H4 (cell line): ENCODE results near the gene DTD1. TPM values are rescaled to one million over a fixed set of nuclear protein-coding genes. Genes with fewer than 3 reads are reported as not detected.

Source experiments
- DNase-seq: peaks from one replicate; pipeline ENCODE4 v3.0.0-alpha.2; 2015; ENCODE audit warnings: low spot score
- total RNA-seq: library from RNA; depleted of rRNA; stranded (reverse); fragments of >200 nt; shearing (Covaris generic); gene quantifications from 2 replicates; pipeline ENCODE4 v1.2.3, GENCODE V29; 2014

The DTD1 gene
- total RNA-seq, 1 experiment from 2014 or later: 78.0 TPM

- no peak for DNase-seq
Observed at GRCh38 chr20:18662279-18663040, 74.6 kb downstream of the DTD1 start.

GRCh38 chr20:18663932-18664331, 76.1 kb downstream of the DTD1 start:
- DNase-seq: no peak

GRCh38 chr20:18665135-18665534, 77.3 kb downstream of the DTD1 start:
- DNase-seq: no peak

GRCh38 chr20:18666803-18667415, 79.1 kb downstream of the DTD1 start:
- DNase-seq: no peak

GRCh38 chr20:18669241-18670019, 81.6 kb downstream of the DTD1 start:
- DNase-seq: no peak

GRCh38 chr20:18671203-18671710, 83.4 kb downstream of the DTD1 start:
- no peak for DNase-seq

GRCh38 chr20:18672834-18673233, 85.0 kb downstream of the DTD1 start:
- no peak for DNase-seq

GRCh38 chr20:18676396-18676795, 88.5 kb downstream of the DTD1 start:
- no peak for DNase-seq

- no peak for DNase-seq
Observed at GRCh38 chr20:18677126-18677525, 89.3 kb downstream of the DTD1 start.

GRCh38 chr20:18678549-18679419, 90.9 kb downstream of the DTD1 start:
- no peak for DNase-seq

- no peak for DNase-seq
Observed at GRCh38 chr20:18683839-18684238, 96.0 kb downstream of the DTD1 start.

- no peak for DNase-seq
Observed at GRCh38 chr20:18684775-18685174, 96.9 kb downstream of the DTD1 start.

GRCh38 chr20:18685406-18685805, 97.6 kb downstream of the DTD1 start:
- no peak for DNase-seq

GRCh38 chr20:18686696-18687095, 98.8 kb downstream of the DTD1 start:
- DNase-seq: no peak

- DNase-seq: no peak
Observed at GRCh38 chr20:18688676-18689075, 100.8 kb downstream of the DTD1 start.

- DNase-seq: no peak
Observed at GRCh38 chr20:18689557-18689956, 101.7 kb downstream of the DTD1 start.

- DNase-seq: no peak
Observed at GRCh38 chr20:18692447-18692846, 104.6 kb downstream of the DTD1 start.

- no peak for DNase-seq
Observed at GRCh38 chr20:18694071-18694470, 106.2 kb downstream of the DTD1 start.

- no peak for DNase-seq
Observed at GRCh38 chr20:18695175-18695574, 107.3 kb downstream of the DTD1 start.

GRCh38 chr20:18698735-18699380, 111.0 kb downstream of the DTD1 start:
- no peak for DNase-seq

GRCh38 chr20:18701969-18702368, 114.1 kb downstream of the DTD1 start:
- no peak for DNase-seq
